Thyroid gland (tissue), 4 donors: ENCODE results near the gene TOPBP1.

Experiments
- CTCF ChIP-seq, 6 experiments: fragments of 200-600 bp in 3 of 6; fragments of 450-650 bp in 3 of 6; sonication (generic) in 3 of 6; IDR thresholded peaks; one replicate each; pipeline ENCODE4 v1.5.1; 2016 to 2019; ENCODE audit warnings: antibody characterized with exemption in 6 of 6, mild to moderate bottlenecking in 2 of 6, inconsistent platforms in 1 of 6, moderate library complexity in 1 of 6
- POLR2A ChIP-seq, 2 donors: fragments of 450-650 bp; IDR thresholded peaks; one replicate each; pipeline ENCODE4 v1.6.1; 2017; ENCODE audit warnings: antibody characterized with exemption in 2 of 2, mild to moderate bottlenecking in 2 of 2, moderate library complexity in 1 of 2

GRCh38 chr3:133561679-133562078 is 100.1 kb downstream of the TOPBP1 start:
- TF ChIP-seq CTCF (IDR thresholded peaks at IDR 0.05) (no peak), POLR2A (IDR thresholded peaks at IDR 0.05) (no peak)
